SK-N-SH (cell line): ENCODE data around the gene CFAP20DC.

ENCODE experiments used
- EP300 ChIP-seq, 2 experiments: IDR thresholded peaks; 2 replicates each; pipeline versions ENCODE4 v1.4.0 to v1.6.1; 2012; ENCODE audit warnings: borderline replicate concordance in 1 of 2, low read depth in 1 of 2, low read length in 1 of 2
- FOSL2 ChIP-seq: IDR thresholded peaks from 2 replicates; pipeline ENCODE4 v1.4.0; 2012; ENCODE audit warnings: low read depth, mild to moderate bottlenecking, moderate library complexity, borderline replicate concordance
- GABPA ChIP-seq: IDR thresholded peaks from 2 replicates; pipeline ENCODE4 v1.4.0; 2012; ENCODE audit warnings: low read depth, mild to moderate bottlenecking
- MEF2A ChIP-seq: IDR thresholded peaks from 2 replicates; pipeline ENCODE4 v1.4.0; 2012; ENCODE audit warnings: low read depth, borderline replicate concordance
- NFIC ChIP-seq: IDR thresholded peaks from 2 replicates; pipeline ENCODE4 v1.4.0; 2012; ENCODE audit warnings: borderline replicate concordance
- PBX3 ChIP-seq: IDR thresholded peaks from 2 replicates; pipeline ENCODE4; 2012
- POLR2AphosphoS5 ChIP-seq: IDR thresholded peaks from 2 replicates; pipeline ENCODE4 v1.6.1; 2012; ENCODE audit warnings: low read depth, low read length
- REST ChIP-seq: IDR thresholded peaks from 2 replicates; pipeline ENCODE4 v1.6.1; 2012; ENCODE audit warnings: mild to moderate bottlenecking, low read depth, low read length, moderate library complexity
- SMC3 ChIP-seq: IDR thresholded peaks from 2 replicates; pipeline ENCODE4 v1.6.1; 2012; ENCODE audit warnings: low read depth, low read length, improper control_type of control experiment
- TF ChIP-seq, protein P1 (sequence below): fragments of 200-600 bp; sonication (generic); IDR thresholded peaks from 2 replicates; pipeline ENCODE4 v1.6.1; 2017; ENCODE audit warnings: antibody characterized with exemption, mild to moderate bottlenecking, moderate library complexity
- TF ChIP-seq, protein P2 (sequence below): fragments of 150-350 bp; IDR thresholded peaks from 2 replicates; pipeline ENCODE4 v1.6.1; 2017; ENCODE audit warnings: antibody characterized with exemption, low read length, low read depth, borderline replicate concordance
- TF ChIP-seq, protein P3 (sequence below): IDR thresholded peaks from 2 replicates; pipeline ENCODE4 v1.4.0; 2012; ENCODE audit warnings: low read depth, borderline replicate concordance

DNA sequence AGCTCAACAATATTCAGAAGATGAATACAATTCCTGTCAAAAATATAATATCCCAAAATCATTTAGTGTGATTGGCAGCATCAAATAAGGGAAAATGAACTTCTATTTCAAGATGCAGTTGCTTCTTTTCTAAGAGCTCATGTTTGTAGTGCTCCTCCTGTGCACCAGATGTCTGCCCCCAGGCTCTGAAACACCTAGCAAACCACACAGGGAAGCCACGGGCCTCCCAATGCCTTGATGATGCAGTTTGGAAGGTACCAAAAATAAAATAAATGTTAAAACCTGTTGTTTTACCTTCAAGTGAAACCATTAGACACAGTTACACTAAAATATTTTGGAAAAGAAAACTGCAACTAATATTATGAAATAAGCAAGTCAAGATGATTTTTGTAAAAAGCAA lies 22.2 kb downstream of the CFAP20DC start:
- TF ChIP-seq POLR2AphosphoS5 = no peak
- no peak for TF ChIP-seq EP300 (IDR thresholded peaks at IDR 0.05; ENCODE audit: borderline replicate concordance in 1 of 2, low read depth in 1 of 2, low read length in 1 of 2)
- TF ChIP-seq PBX3 = no peak
- TF ChIP-seq, protein P1, sequence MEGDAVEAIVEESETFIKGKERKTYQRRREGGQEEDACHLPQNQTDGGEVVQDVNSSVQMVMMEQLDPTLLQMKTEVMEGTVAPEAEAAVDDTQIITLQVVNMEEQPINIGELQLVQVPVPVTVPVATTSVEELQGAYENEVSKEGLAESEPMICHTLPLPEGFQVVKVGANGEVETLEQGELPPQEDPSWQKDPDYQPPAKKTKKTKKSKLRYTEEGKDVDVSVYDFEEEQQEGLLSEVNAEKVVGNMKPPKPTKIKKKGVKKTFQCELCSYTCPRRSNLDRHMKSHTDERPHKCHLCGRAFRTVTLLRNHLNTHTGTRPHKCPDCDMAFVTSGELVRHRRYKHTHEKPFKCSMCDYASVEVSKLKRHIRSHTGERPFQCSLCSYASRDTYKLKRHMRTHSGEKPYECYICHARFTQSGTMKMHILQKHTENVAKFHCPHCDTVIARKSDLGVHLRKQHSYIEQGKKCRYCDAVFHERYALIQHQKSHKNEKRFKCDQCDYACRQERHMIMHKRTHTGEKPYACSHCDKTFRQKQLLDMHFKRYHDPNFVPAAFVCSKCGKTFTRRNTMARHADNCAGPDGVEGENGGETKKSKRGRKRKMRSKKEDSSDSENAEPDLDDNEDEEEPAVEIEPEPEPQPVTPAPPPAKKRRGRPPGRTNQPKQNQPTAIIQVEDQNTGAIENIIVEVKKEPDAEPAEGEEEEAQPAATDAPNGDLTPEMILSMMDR = no peak
- no peak for TF ChIP-seq REST
- TF ChIP-seq, protein P2, sequence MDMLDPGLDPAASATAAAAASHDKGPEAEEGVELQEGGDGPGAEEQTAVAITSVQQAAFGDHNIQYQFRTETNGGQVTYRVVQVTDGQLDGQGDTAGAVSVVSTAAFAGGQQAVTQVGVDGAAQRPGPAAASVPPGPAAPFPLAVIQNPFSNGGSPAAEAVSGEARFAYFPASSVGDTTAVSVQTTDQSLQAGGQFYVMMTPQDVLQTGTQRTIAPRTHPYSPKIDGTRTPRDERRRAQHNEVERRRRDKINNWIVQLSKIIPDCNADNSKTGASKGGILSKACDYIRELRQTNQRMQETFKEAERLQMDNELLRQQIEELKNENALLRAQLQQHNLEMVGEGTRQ = no peak
- TF ChIP-seq GABPA = no peak
- TF ChIP-seq, protein P3, sequence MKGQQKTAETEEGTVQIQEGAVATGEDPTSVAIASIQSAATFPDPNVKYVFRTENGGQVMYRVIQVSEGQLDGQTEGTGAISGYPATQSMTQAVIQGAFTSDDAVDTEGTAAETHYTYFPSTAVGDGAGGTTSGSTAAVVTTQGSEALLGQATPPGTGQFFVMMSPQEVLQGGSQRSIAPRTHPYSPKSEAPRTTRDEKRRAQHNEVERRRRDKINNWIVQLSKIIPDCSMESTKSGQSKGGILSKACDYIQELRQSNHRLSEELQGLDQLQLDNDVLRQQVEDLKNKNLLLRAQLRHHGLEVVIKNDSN = no peak
- no peak for TF ChIP-seq FOSL2
- no peak for TF ChIP-seq MEF2A
- no peak for TF ChIP-seq SMC3
- no peak for TF ChIP-seq NFIC
